GM23338 (cell line): Measurements from ENCODE around the gene TLE1.

Experiments used
- CREB1 ChIP-seq: fragments of 250-450 bp; sonication (Bioruptor Pico); IDR thresholded peaks from 2 replicates; pipeline ENCODE4 v1.5.0; 2020; ENCODE audit warnings: low read depth, mild to moderate bottlenecking, moderate library complexity
- EZH2 ChIP-seq: fragments of 200-600 bp; sonication (generic); IDR thresholded peaks from one replicate; pipeline ENCODE4 v1.8.0; 2017; ENCODE audit warnings: antibody characterized with exemption, mild to moderate bottlenecking, low read depth; ENCODE audit not compliant: unreplicated experiment
- EZH2phosphoT487 ChIP-seq: fragments of 200-600 bp; sonication (generic); IDR thresholded peaks from one replicate; pipeline ENCODE4 v1.8.1; 2018; ENCODE audit warnings: antibody characterized with exemption; ENCODE audit not compliant: unreplicated experiment
- JUNB ChIP-seq: IDR thresholded peaks from one replicate; pipeline ENCODE4 v1.6.1; 2016; ENCODE audit warnings: antibody characterized with exemption; ENCODE audit not compliant: unreplicated experiment
- NANOG ChIP-seq: IDR thresholded peaks from 2 replicates; pipeline ENCODE4 v1.6.1; 2016; ENCODE audit warnings: antibody characterized with exemption, borderline replicate concordance
- POLR2AphosphoS5 ChIP-seq: IDR thresholded peaks from 2 replicates; pipeline ENCODE4 v1.6.1; 2016; ENCODE audit warnings: antibody characterized with exemption, low read depth
- ZNF114 ChIP-seq: fragments of 250-450 bp; sonication (Bioruptor Pico); IDR thresholded peaks from 2 replicates; pipeline ENCODE4 v1.5.0; 2020; ENCODE audit warnings: mild to moderate bottlenecking, moderate library complexity
- ZNF331 ChIP-seq: fragments of 250-450 bp; sonication (Bioruptor Pico); IDR thresholded peaks from 2 replicates; pipeline ENCODE4 v1.5.0; 2020; ENCODE audit warnings: low read depth, mild to moderate bottlenecking, moderate library complexity
- TF ChIP-seq, protein P1 (sequence below), 2 experiments: fragments of 200-600 bp in 1 of 2; sonication (generic) in 1 of 2; conservative IDR thresholded peaks; 2 replicates each; pipeline versions ENCODE4 v1.5.1 to v1.6.1; 2016 to 2017; ENCODE audit warnings: antibody characterized with exemption in 2 of 2, low read depth in 2 of 2, mild to moderate bottlenecking in 2 of 2, moderate library complexity in 1 of 2
- TF ChIP-seq, protein P2 (sequence below): IDR thresholded peaks from one replicate; pipeline ENCODE4 v1.6.1; 2018; ENCODE audit warnings: antibody characterized with exemption; ENCODE audit not compliant: unreplicated experiment
- TF ChIP-seq, protein P3 (sequence below): IDR thresholded peaks from 2 replicates; pipeline ENCODE4 v1.6.1; 2016; ENCODE audit warnings: antibody characterized with exemption

DNA sequence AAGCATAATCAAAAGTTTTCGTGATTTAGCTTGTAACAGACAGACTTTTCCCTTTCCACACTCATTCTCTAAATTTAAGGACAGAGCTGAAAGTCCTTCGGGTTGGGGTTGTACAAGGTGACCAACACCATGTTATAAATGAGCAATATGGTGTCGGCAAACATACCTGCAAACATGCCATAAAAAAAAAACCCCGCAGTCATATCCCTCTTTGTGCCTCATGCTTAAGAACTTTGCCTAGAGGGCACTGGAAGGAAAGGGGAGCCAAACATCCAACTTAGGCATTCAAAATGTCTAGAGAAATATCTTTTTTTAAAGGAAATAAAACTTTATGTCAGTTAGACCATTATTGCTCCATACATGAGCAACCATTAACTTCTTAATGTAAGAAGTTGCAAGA is 73.2 kb downstream of the TLE1 start:
- no peak for TF ChIP-seq EZH2phosphoT487
- TF ChIP-seq, protein P1, sequence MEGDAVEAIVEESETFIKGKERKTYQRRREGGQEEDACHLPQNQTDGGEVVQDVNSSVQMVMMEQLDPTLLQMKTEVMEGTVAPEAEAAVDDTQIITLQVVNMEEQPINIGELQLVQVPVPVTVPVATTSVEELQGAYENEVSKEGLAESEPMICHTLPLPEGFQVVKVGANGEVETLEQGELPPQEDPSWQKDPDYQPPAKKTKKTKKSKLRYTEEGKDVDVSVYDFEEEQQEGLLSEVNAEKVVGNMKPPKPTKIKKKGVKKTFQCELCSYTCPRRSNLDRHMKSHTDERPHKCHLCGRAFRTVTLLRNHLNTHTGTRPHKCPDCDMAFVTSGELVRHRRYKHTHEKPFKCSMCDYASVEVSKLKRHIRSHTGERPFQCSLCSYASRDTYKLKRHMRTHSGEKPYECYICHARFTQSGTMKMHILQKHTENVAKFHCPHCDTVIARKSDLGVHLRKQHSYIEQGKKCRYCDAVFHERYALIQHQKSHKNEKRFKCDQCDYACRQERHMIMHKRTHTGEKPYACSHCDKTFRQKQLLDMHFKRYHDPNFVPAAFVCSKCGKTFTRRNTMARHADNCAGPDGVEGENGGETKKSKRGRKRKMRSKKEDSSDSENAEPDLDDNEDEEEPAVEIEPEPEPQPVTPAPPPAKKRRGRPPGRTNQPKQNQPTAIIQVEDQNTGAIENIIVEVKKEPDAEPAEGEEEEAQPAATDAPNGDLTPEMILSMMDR (conservative IDR thresholded peaks at IDR 0.05; ENCODE audit: low read depth in 2 of 2) = no peak
- TF ChIP-seq ZNF114 = no peak
- no peak for TF ChIP-seq POLR2AphosphoS5
- TF ChIP-seq EZH2 = no peak
- TF ChIP-seq CREB1 (CRISPR knock-in tag) = no peak
- TF ChIP-seq, protein P2, sequence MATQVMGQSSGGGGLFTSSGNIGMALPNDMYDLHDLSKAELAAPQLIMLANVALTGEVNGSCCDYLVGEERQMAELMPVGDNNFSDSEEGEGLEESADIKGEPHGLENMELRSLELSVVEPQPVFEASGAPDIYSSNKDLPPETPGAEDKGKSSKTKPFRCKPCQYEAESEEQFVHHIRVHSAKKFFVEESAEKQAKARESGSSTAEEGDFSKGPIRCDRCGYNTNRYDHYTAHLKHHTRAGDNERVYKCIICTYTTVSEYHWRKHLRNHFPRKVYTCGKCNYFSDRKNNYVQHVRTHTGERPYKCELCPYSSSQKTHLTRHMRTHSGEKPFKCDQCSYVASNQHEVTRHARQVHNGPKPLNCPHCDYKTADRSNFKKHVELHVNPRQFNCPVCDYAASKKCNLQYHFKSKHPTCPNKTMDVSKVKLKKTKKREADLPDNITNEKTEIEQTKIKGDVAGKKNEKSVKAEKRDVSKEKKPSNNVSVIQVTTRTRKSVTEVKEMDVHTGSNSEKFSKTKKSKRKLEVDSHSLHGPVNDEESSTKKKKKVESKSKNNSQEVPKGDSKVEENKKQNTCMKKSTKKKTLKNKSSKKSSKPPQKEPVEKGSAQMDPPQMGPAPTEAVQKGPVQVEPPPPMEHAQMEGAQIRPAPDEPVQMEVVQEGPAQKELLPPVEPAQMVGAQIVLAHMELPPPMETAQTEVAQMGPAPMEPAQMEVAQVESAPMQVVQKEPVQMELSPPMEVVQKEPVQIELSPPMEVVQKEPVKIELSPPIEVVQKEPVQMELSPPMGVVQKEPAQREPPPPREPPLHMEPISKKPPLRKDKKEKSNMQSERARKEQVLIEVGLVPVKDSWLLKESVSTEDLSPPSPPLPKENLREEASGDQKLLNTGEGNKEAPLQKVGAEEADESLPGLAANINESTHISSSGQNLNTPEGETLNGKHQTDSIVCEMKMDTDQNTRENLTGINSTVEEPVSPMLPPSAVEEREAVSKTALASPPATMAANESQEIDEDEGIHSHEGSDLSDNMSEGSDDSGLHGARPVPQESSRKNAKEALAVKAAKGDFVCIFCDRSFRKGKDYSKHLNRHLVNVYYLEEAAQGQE = no peak
- no peak for TF ChIP-seq ZNF331
- TF ChIP-seq, protein P3, sequence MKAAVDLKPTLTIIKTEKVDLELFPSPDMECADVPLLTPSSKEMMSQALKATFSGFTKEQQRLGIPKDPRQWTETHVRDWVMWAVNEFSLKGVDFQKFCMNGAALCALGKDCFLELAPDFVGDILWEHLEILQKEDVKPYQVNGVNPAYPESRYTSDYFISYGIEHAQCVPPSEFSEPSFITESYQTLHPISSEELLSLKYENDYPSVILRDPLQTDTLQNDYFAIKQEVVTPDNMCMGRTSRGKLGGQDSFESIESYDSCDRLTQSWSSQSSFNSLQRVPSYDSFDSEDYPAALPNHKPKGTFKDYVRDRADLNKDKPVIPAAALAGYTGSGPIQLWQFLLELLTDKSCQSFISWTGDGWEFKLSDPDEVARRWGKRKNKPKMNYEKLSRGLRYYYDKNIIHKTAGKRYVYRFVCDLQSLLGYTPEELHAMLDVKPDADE = no peak
- no peak for TF ChIP-seq JUNB
- no peak for TF ChIP-seq NANOG
